Transverse colon (tissue), 3 donors: ENCODE measurements around the gene STK35.

ENCODE experiments used
- CTCF ChIP-seq, 5 experiments: fragments of 200-600 bp in 3 of 5; fragments of 450-650 bp in 2 of 5; sonication (generic) in 3 of 5; IDR thresholded peaks; 1 replicate in 2 of 5; 2 replicates in 3 of 5; pipeline ENCODE4 v1.5.1; 2016 to 2017; ENCODE audit warnings: antibody characterized with exemption in 5 of 5, inconsistent platforms in 3 of 5, mild to moderate bottlenecking in 2 of 5, moderate library complexity in 1 of 5
- EP300 ChIP-seq: sonication (generic); formaldehyde crosslinking; IDR thresholded peaks from one replicate; pipeline ENCODE4 v1.6.1; 2017; ENCODE audit warnings: antibody characterized with exemption, low read depth
- POLR2A ChIP-seq: fragments of 450-650 bp; IDR thresholded peaks from one replicate; pipeline ENCODE4 v1.6.1; 2016; ENCODE audit warnings: antibody characterized with exemption, mild to moderate bottlenecking, moderate library complexity

DNA sequence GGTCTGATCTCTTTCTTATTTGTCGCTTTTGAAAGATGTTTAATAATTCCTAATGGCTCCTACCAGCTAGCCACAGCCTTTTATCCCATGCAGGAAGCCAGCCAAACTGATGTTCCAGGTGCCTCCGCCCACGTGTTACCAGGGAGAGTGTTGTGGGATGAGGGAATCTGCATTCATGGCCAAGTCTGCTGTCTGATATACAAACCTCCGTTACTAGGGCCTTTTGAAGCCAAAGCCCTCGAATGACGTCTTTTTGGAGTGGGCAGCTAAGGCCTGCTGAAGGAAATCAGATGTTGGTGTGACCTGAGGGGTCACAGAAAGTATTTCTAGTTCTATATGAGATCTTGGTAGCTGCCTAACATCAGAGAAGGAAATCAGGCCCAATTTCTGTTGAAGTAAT is 21.3 kb downstream of the STK35 start:
- TF ChIP-seq CTCF (IDR thresholded peaks at IDR 0.05) (no peak), EP300 (no peak), POLR2A (no peak)
